HCT116 (cell line): ENCODE results near the gene ERBB4. TPM values are rescaled to one million over a fixed set of nuclear protein-coding genes. Genes with fewer than 3 reads are reported as not detected.

Experiments used
- ATAC-seq: fragments of 200-7000 bp; cut with Tn5 transposase; 2 replicates; pipeline ENCODE4 v1.9.1; 2020; ENCODE audit warnings: mild to moderate bottlenecking, moderate library complexity
- BruUV-seq: library from RNA; stranded (reverse); fragments of 400-500 nt; replicated peaks from 2 replicates; lab custom pipeline; 2021; lab: Mats Ljungman, UMichigan
- CTCF ChIA-PET: fragments of 300-600 bp; sonication (Branson Sonifier 250); formaldehyde crosslinking; loops from one replicate; lab custom pipeline; 2021; ENCODE audit warnings: antibody characterized with exemption; lab: Charles Lee
- POLR2A ChIA-PET: fragments of 300-600, 350-600 bp; sonication (Branson Sonifier 250); formaldehyde crosslinking; loops from one replicate; lab custom pipeline; 2021; ENCODE audit warnings: antibody characterized with exemption; lab: Charles Lee
- RAD21 ChIA-PET, 2 experiments: fragments of 300-600 bp; sonication (Branson Sonifier 250); formaldehyde crosslinking; loops; one replicate each; lab custom pipeline; 2023; ENCODE audit warnings: low total read pairs in 2 of 2; ENCODE audit not compliant: uncharacterized antibody in 2 of 2, unreplicated experiment in 2 of 2, low non-redundant PET in 1 of 2; lab: Charles Lee
- DNase-seq: peaks from one replicate; pipeline ENCODE4 v3.0.0-alpha.2; 2010; ENCODE audit warnings: low read depth, low spot score
- H2AFZ ChIP-seq: fragments of 200-600 bp; shearing (Covaris generic), sonication (generic); 2 replicates; pipeline ENCODE4 v1.6.1; 2017; ENCODE audit warnings: low read depth, mixed run types, mixed read lengths, antibody characterized with exemption, low read length; ENCODE audit not compliant: poor library complexity, severe bottlenecking
- H3K27ac ChIP-seq: 2 replicates; pipeline ENCODE4 v1.5.1; 2012; ENCODE audit warnings: low read depth, low read length
- H3K27me3 ChIP-seq: fragments of 200-600 bp; sonication (generic); 2 replicates; pipeline ENCODE4 v1.6.1; 2016; ENCODE audit warnings: mixed run types, low read length, mixed read lengths; ENCODE audit not compliant: insufficient read depth
- H3K36me3 ChIP-seq, 2 experiments: fragments of 200-500 bp in 1 of 2; fragments of 200-600 bp in 1 of 2; sonication (Bioruptor generic) in 1 of 2; sonication (generic) in 1 of 2; 2 replicates each; pipeline versions ENCODE4 v1.5.1 to v1.6.1; 2014 to 2016; ENCODE audit warnings: low read length in 2 of 2, inconsistent platforms in 1 of 2, mixed read lengths in 1 of 2, mixed run types in 1 of 2; ENCODE audit not compliant: insufficient read depth in 2 of 2, control insufficient read depth in 1 of 2
- H3K4me1 ChIP-seq, 2 experiments: fragments of 200-600 bp in 1 of 2; sonication (generic) in 1 of 2; 2 replicates each; pipeline versions ENCODE4 v1.5.1 to v1.6.1; 2012 to 2017; ENCODE audit warnings: low read length in 2 of 2, inconsistent platforms in 1 of 2, mild to moderate bottlenecking in 1 of 2, mixed read lengths in 1 of 2, mixed run types in 1 of 2, moderate library complexity in 1 of 2; ENCODE audit not compliant: insufficient read depth in 2 of 2, control insufficient read depth in 1 of 2
- H3K4me2 ChIP-seq: fragments of 200-600 bp; sonication (generic); 2 replicates; pipeline ENCODE4 v1.6.1; 2017; ENCODE audit warnings: mixed run types, low read length, mixed read lengths
- H3K4me3 ChIP-seq, 2 experiments: fragments of 200-600 bp in 1 of 2; sonication (generic) in 1 of 2; replicated peaks in 1 of 2; 2 replicates each; pipeline ENCODE4 v1.5.1; 2011 to 2016; ENCODE audit warnings: low read length in 2 of 2, control low read depth in 1 of 2, low read depth in 1 of 2, mild to moderate bottlenecking in 1 of 2, mixed read lengths in 1 of 2, mixed run types in 1 of 2
- H3K79me2 ChIP-seq: fragments of 200-600 bp; sonication (generic); 2 replicates; pipeline ENCODE4 v1.6.1; 2017; ENCODE audit warnings: mild to moderate bottlenecking, mixed run types, low read length, moderate library complexity, mixed read lengths; ENCODE audit not compliant: insufficient read depth
- H3K9ac ChIP-seq: fragments of 200-600 bp; sonication (generic); 2 replicates; pipeline ENCODE4 v1.6.1; 2016; ENCODE audit warnings: low read length, mixed read lengths
- H3K9me2 ChIP-seq: fragments of 200-600 bp; sonication (generic), shearing (Covaris generic); 2 replicates; pipeline ENCODE4 v1.6.1; 2017; ENCODE audit warnings: mixed run types, mild to moderate bottlenecking, moderate library complexity; ENCODE audit not compliant: insufficient read depth
- H3K9me3 ChIP-seq, 2 experiments: fragments of 200-500 bp in 1 of 2; fragments of 200-600 bp in 1 of 2; sonication (Bioruptor generic) in 1 of 2; sonication (generic) in 1 of 2; 2 replicates each; pipeline ENCODE4 v1.6.1; 2014 to 2017; ENCODE audit warnings: low read length in 2 of 2, mixed read lengths in 2 of 2, inconsistent platforms in 1 of 2, low read depth in 1 of 2, mild to moderate bottlenecking in 1 of 2, mixed run types in 1 of 2, moderate library complexity in 1 of 2; ENCODE audit not compliant: control insufficient read depth in 1 of 2, insufficient read depth in 1 of 2
- H4K20me1 ChIP-seq: fragments of 200-600 bp; sonication (generic), shearing (Covaris generic); 2 replicates; pipeline ENCODE4 v1.6.1; 2017; ENCODE audit warnings: mixed run types, mild to moderate bottlenecking, moderate library complexity; ENCODE audit not compliant: insufficient read depth
- CTCF ChIP-seq, 3 experiments: fragments of 200-600 bp in 1 of 3; sonication (generic) in 1 of 3; IDR thresholded peaks in 2 of 3; conservative IDR thresholded peaks in 1 of 3; 2 replicates each; pipeline ENCODE4 v1.5.1; 2012 to 2017; ENCODE audit warnings: low read depth in 2 of 3, low read length in 2 of 3, antibody characterized with exemption in 1 of 3, borderline replicate concordance in 1 of 3, control low read depth in 1 of 3, mild to moderate bottlenecking in 1 of 3, mixed read lengths in 1 of 3, mixed run types in 1 of 3, moderate library complexity in 1 of 3; ENCODE audit not compliant: insufficient read depth in 1 of 3
- ELF1 ChIP-seq: IDR thresholded peaks from 2 replicates; pipeline ENCODE4 v1.6.1; 2012; ENCODE audit warnings: low read depth, borderline replicate concordance
- FOSL1 ChIP-seq: IDR thresholded peaks from 2 replicates; pipeline ENCODE4 v1.6.1; 2012; ENCODE audit warnings: low read depth
- JUND ChIP-seq: IDR thresholded peaks from 2 replicates; pipeline ENCODE4 v1.6.1; 2012
- POLR2AphosphoS5 ChIP-seq: IDR thresholded peaks from 2 replicates; pipeline ENCODE4 v1.6.1; 2011; ENCODE audit warnings: mild to moderate bottlenecking, low read depth, low read length, moderate library complexity
- intact Hi-C: fragments of 100-400 bp; cut with micrococcal nuclease; formaldehyde crosslinking; loops from 2 replicates; pipeline ENCODE4 v1.10.0; 2022
- total RNA-seq: library from RNA; stranded (reverse); gene quantifications from one replicate; pipeline ENCODE4 v1.2.1, GENCODE V29; 2021; ENCODE audit not compliant: unreplicated experiment
- TF ChIP-seq, protein P1 (sequence below): IDR thresholded peaks from 2 replicates; pipeline ENCODE4 v1.6.1; 2012

Gene ERBB4
- total RNA-seq, 1 experiment from 2014 or later: 0.10 TPM

DNA sequence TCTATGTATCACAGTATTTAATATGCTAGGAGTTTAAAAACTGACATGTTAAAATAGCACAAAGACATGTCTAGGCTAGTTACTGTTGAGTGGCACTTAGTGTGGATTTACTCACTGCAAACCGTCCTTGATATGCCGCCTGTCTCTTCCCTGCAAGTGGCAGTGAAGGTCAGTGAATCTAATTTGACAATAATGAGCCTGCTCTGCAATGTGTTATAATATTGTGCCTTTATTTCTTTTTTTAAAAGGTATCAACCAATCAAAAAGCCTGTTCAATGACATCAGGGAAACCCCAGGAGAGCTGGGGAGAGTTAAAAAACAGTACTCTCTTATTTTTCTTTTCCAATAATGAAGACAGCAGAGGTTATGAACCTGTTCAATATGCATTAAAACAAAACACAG, 384.1 kb downstream of the ERBB4 start:
- no TSS peak for BruUV-seq
- no peaks in the 10 kb centered on the region for H3K9me3 ChIP-seq

DNA sequence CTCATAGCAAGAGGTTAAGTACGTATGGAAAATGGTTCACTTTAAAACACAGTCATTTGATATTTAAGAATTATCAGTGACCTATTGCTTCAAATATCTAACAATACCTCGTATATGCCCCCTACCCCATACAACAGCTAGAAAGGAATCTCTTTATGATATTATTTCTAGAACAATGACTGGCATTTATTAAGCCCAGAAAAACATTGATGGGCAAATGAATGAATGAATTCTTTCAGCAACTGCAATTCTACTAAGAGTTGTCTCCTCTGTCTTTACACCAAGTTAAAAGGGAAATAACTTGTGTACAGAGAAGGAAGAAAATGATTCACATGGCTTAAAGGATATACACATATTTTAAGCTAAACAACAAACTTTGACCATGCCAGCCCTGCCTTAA, 384.7 kb downstream of the ERBB4 start:
- Histone ChIP-seq H3K9me3 (no peaks in the 10 kb centered on the region), H3K36me3 (no peaks in the 10 kb centered on the region), H3K4me3 (no peak overlapping the region), H3K9ac (no peak overlapping the region), H3K27me3 (no peaks in the 10 kb centered on the region), H3K9me2 (no peaks in the 10 kb centered on the region), H3K27ac (no peak overlapping the region), H3K4me1 (no peaks in the 10 kb centered on the region), H3K4me2 (no peak overlapping the region), H4K20me1 (no peaks in the 10 kb centered on the region), H3K79me2 (no peaks in the 10 kb centered on the region), H2AFZ (no peak overlapping the region)
- ChIA-PET POLR2A (no interaction called here), CTCF (no interaction called here), RAD21 (no interaction called here)
- BruUV-seq: no TSS peak
- intact Hi-C loops: no loop called here
- DNase-seq (no peak), ATAC-seq (no peak)
- no peak for TF ChIP-seq ELF1
- no peak for TF ChIP-seq CTCF (IDR thresholded peaks at IDR 0.05 in 2 of 3, conservative IDR thresholded peaks at IDR 0.05 in 1 of 3; ENCODE audit: borderline replicate concordance in 1 of 3, insufficient read depth in 1 of 3, low read depth in 2 of 3, low read length in 2 of 3)
- TF ChIP-seq POLR2AphosphoS5: no peak
- TF ChIP-seq FOSL1: no peak

More for the DNA sequence above, 384.1 kb downstream of the ERBB4 start:
- Histone ChIP-seq H3K27ac (no peak overlapping the region), H3K9ac (no peak overlapping the region), H3K79me2 (no peaks in the 10 kb centered on the region), H4K20me1 (no peaks in the 10 kb centered on the region), H3K9me2 (no peaks in the 10 kb centered on the region), H3K36me3 (no peaks in the 10 kb centered on the region), H3K4me3 (no peak overlapping the region), H3K27me3 (no peaks in the 10 kb centered on the region), H2AFZ (no peak overlapping the region), H3K4me1 (no peaks in the 10 kb centered on the region), H3K4me2 (no peak overlapping the region)
- ChIA-PET POLR2A (no interaction called here), CTCF (no interaction called here), RAD21 (no interaction called here)
- ATAC-seq: no peak
- intact Hi-C loops: no loop called here
- TF ChIP-seq, protein P1, sequence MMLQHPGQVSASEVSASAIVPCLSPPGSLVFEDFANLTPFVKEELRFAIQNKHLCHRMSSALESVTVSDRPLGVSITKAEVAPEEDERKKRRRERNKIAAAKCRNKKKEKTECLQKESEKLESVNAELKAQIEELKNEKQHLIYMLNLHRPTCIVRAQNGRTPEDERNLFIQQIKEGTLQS: no peak
- TF ChIP-seq JUND: no peak
- DNase-seq: no peak
